H1 (cell line): ENCODE measurements around the gene PROSER2. TPM values are rescaled to one million over a fixed set of nuclear protein-coding genes. Genes with fewer than 3 reads are reported as not detected.

Experiments used
- CTCF ChIA-PET: fragments of 300-600 bp; sonication (Branson Sonifier 250); formaldehyde crosslinking; loops from one replicate; lab custom pipeline; 2021; ENCODE audit not compliant: partially characterized antibody; lab: Charles Lee
- POLR2A ChIA-PET: fragments of 300-600 bp; sonication (Branson Sonifier 250); formaldehyde crosslinking; loops from one replicate; lab custom pipeline; 2021; ENCODE audit warnings: inconsistent platforms; ENCODE audit not compliant: partially characterized antibody; lab: Charles Lee
- DNase-seq, 2 experiments: peaks; one replicate each; pipeline versions ENCODE4 v3.0.0 to v3.0.0-alpha.2; 2010 to 2022; ENCODE audit warnings: low spot score in 2 of 2, low read depth in 1 of 2, mixed read lengths in 1 of 2
- FAIRE-seq: peaks from 2 replicates; lab custom pipeline; 2011; peaks lifted over from hg19 to GRCh38; lab: Jason Lieb, UNC
- H2AFZ ChIP-seq: 2 replicates; pipeline ENCODE4 v1.8.1; 2012; ENCODE audit warnings: low read length, inconsistent platforms
- H2AK5ac ChIP-seq: 2 replicates; pipeline ENCODE4 v1.6.1; 2013; ENCODE audit warnings: low read depth, low read length
- H2BK120ac ChIP-seq: replicated peaks from 2 replicates; pipeline ENCODE3; 2013; ENCODE audit warnings: low read depth, low read length, inconsistent platforms
- H2BK12ac ChIP-seq: 2 replicates; pipeline ENCODE4 v1.6.1; 2013; ENCODE audit warnings: low read depth, low read length
- H2BK15ac ChIP-seq: 2 replicates; pipeline ENCODE4 v1.6.1; 2013; ENCODE audit warnings: low read length
- H2BK20ac ChIP-seq: 2 replicates; pipeline ENCODE4 v1.6.1; 2013; ENCODE audit warnings: low read length
- H2BK5ac ChIP-seq: 2 replicates; pipeline ENCODE4 v1.6.1; 2013; ENCODE audit warnings: low read depth, low read length
- H3K14ac ChIP-seq: 2 replicates; pipeline ENCODE4 v1.6.1; 2013; ENCODE audit warnings: inconsistent platforms; ENCODE audit not compliant: insufficient read length
- H3K18ac ChIP-seq: 2 replicates; pipeline ENCODE4 v1.6.1; 2013; ENCODE audit warnings: low read length; ENCODE audit errors: extremely low read depth
- H3K23ac ChIP-seq: 2 replicates; pipeline ENCODE4 v1.6.1; 2013; ENCODE audit warnings: inconsistent platforms; ENCODE audit not compliant: insufficient read length
- H3K23me2 ChIP-seq: 2 replicates; pipeline ENCODE4 v1.6.1; 2013; ENCODE audit warnings: low read depth, low read length
- H3K27ac ChIP-seq: 2 replicates; pipeline ENCODE4 v1.6.1; 2011; ENCODE audit warnings: low read depth, low read length, inconsistent platforms
- H3K27me3 ChIP-seq, 4 experiments: replicated peaks in 1 of 4; 1 replicate in 1 of 4; 2 replicates in 3 of 4; pipeline versions ENCODE4 v1.6.1 to v1.8.1; 2011 to 2013; ENCODE audit warnings: low read length in 3 of 4, mild to moderate bottlenecking in 3 of 4, inconsistent platforms in 2 of 4, mixed read lengths in 2 of 4, moderate library complexity in 1 of 4; ENCODE audit not compliant: control insufficient read depth in 3 of 4, insufficient read depth in 3 of 4; ENCODE audit errors: extremely low read depth in 1 of 4
- H3K36me3 ChIP-seq, 4 experiments: 2 replicates each; pipeline versions ENCODE4 v1.6.1 to v1.8.1; 2011 to 2013; ENCODE audit warnings: mild to moderate bottlenecking in 4 of 4, low read length in 3 of 4, moderate library complexity in 2 of 4, control low read depth in 1 of 4, inconsistent platforms in 1 of 4; ENCODE audit not compliant: insufficient read depth in 4 of 4, control insufficient read depth in 2 of 4
- H3K4ac ChIP-seq: replicated peaks from 2 replicates; pipeline ENCODE3; 2013; ENCODE audit warnings: low read length, low read depth, mixed read lengths, inconsistent platforms; ENCODE audit not compliant: insufficient read length
- H3K4me1 ChIP-seq, 4 experiments: replicated peaks in 1 of 4; 1 replicate in 1 of 4; 2 replicates in 3 of 4; pipeline versions ENCODE4 v1.6.1 to v1.8.1; 2011 to 2013; ENCODE audit warnings: low read length in 3 of 4, inconsistent platforms in 2 of 4, mixed read lengths in 1 of 4; ENCODE audit not compliant: insufficient read depth in 4 of 4, control insufficient read depth in 3 of 4
- H3K4me2 ChIP-seq, 2 experiments: 2 replicates each; pipeline versions ENCODE4 v1.6.1 to v1.8.1; 2011 to 2013; ENCODE audit warnings: low read depth in 2 of 2, low read length in 2 of 2, control low read depth in 1 of 2, inconsistent platforms in 1 of 2, mild to moderate bottlenecking in 1 of 2; ENCODE audit not compliant: insufficient read depth in 1 of 2
- H3K4me3 ChIP-seq, 4 experiments: fragments of 200-600, 300-600 bp in 1 of 4; sonication (generic), shearing (Covaris generic), sonication (Bioruptor Twin) in 1 of 4; 2 replicates each; pipeline versions ENCODE4 v1.5.1 to v1.8.1; 2011 to 2016; ENCODE audit warnings: low read length in 4 of 4, low read depth in 3 of 4, control low read depth in 2 of 4, inconsistent platforms in 2 of 4, mild to moderate bottlenecking in 2 of 4, mixed read lengths in 1 of 4, moderate library complexity in 1 of 4; ENCODE audit not compliant: insufficient read depth in 2 of 4; ENCODE audit errors: extremely low read depth in 1 of 4
- H3K56ac ChIP-seq: replicated peaks from 2 replicates; pipeline ENCODE3; 2013; ENCODE audit warnings: low read depth, mild to moderate bottlenecking, mixed read lengths, low read length, inconsistent platforms; ENCODE audit not compliant: insufficient read length
- H3K79me1 ChIP-seq: 2 replicates; pipeline ENCODE4 v1.6.1; 2013; ENCODE audit warnings: low read depth, low read length, control low read depth
- H3K79me2 ChIP-seq, 2 experiments: 2 replicates each; pipeline versions ENCODE4 v1.6.1 to v1.8.1; 2012 to 2013; ENCODE audit warnings: low read length in 2 of 2, mild to moderate bottlenecking in 2 of 2, inconsistent platforms in 1 of 2; ENCODE audit not compliant: insufficient read depth in 2 of 2, control insufficient read depth in 1 of 2
- H3K9ac ChIP-seq, 4 experiments: replicated peaks in 1 of 4; 1 replicate in 1 of 4; 2 replicates in 3 of 4; pipeline versions ENCODE4 v1.6.1 to v1.8.1; 2011 to 2013; ENCODE audit warnings: low read depth in 3 of 4, low read length in 3 of 4, control low read depth in 2 of 4, mild to moderate bottlenecking in 2 of 4, moderate library complexity in 2 of 4, inconsistent platforms in 1 of 4; ENCODE audit errors: extremely low read depth in 1 of 4
- H3K9me3 ChIP-seq, 2 experiments: 2 replicates each; pipeline versions ENCODE4 v1.6.1 to v1.8.1; 2012 to 2013; ENCODE audit warnings: mild to moderate bottlenecking in 2 of 2, moderate library complexity in 2 of 2, control low read depth in 1 of 2, inconsistent platforms in 1 of 2, low read depth in 1 of 2, low read length in 1 of 2, mixed read lengths in 1 of 2; ENCODE audit not compliant: insufficient read depth in 2 of 2
- H4K20me1 ChIP-seq, 2 experiments: replicated peaks in 1 of 2; 2 replicates each; pipeline versions ENCODE3 to v1.8.1; 2011 to 2013; ENCODE audit warnings: inconsistent platforms in 2 of 2, low read length in 2 of 2, mild to moderate bottlenecking in 1 of 2; ENCODE audit not compliant: insufficient read depth in 2 of 2, control insufficient read depth in 1 of 2
- H4K5ac ChIP-seq: 2 replicates; pipeline ENCODE4 v1.6.1; 2013; ENCODE audit warnings: low read length, low read depth, mixed read lengths, inconsistent platforms; ENCODE audit not compliant: insufficient read length
- H4K8ac ChIP-seq: 2 replicates; pipeline ENCODE4 v1.8.0; 2013; ENCODE audit warnings: mild to moderate bottlenecking, moderate library complexity, low read length, inconsistent platforms; ENCODE audit not compliant: insufficient read depth; ENCODE audit errors: extremely low read depth
- H4K91ac ChIP-seq: replicated peaks from 2 replicates; pipeline ENCODE3; 2013; ENCODE audit warnings: low read length, mixed read lengths, inconsistent platforms; ENCODE audit not compliant: insufficient read length
- BCL11A ChIP-seq, 2 experiments: IDR thresholded peaks; one replicate each; pipeline ENCODE4 v1.6.1; 2011; ENCODE audit warnings: low read depth in 2 of 2, low read length in 2 of 2, mild to moderate bottlenecking in 2 of 2
- CBX5 ChIP-seq: fragments of 300-800, 300-1000 bp; sonication (generic); IDR thresholded peaks from 2 replicates; pipeline ENCODE4 v1.7.1; 2016; ENCODE audit warnings: antibody characterized with exemption, low read length, low read depth
- CHD1 ChIP-seq: IDR thresholded peaks from 2 replicates; pipeline ENCODE4 v1.6.1; 2012; ENCODE audit warnings: low read depth, low read length, improper control_type of control experiment
- EP300 ChIP-seq, 2 experiments: IDR thresholded peaks; 1 replicate in 1 of 2; 2 replicates in 1 of 2; pipeline ENCODE4 v1.6.1; 2011 to 2012; ENCODE audit warnings: low read depth in 2 of 2, low read length in 2 of 2, mild to moderate bottlenecking in 2 of 2, borderline replicate concordance in 1 of 2, inconsistent platforms in 1 of 2, moderate library complexity in 1 of 2
- FOSL1 ChIP-seq: IDR thresholded peaks from 2 replicates; pipeline ENCODE4 v1.6.1; 2011; ENCODE audit warnings: mild to moderate bottlenecking, low read depth, low read length, moderate library complexity; ENCODE audit not compliant: insufficient read depth
- KDM1A ChIP-seq: fragments of 200-600, 300-600 bp; sonication (generic); IDR thresholded peaks from 2 replicates; pipeline ENCODE4 v1.7.1; 2016; ENCODE audit warnings: mild to moderate bottlenecking, low read length, borderline replicate concordance
- SP4 ChIP-seq: IDR thresholded peaks from 2 replicates; pipeline ENCODE4 v1.6.1; 2012; ENCODE audit warnings: low read length, inconsistent platforms
- SUZ12 ChIP-seq: fragments of 200-600 bp; sonication (generic); IDR thresholded peaks from 2 replicates; pipeline ENCODE4 v1.6.1; 2012; ENCODE audit warnings: mild to moderate bottlenecking, inconsistent platforms, low read length, moderate library complexity, mixed read lengths
- WGBS, 2 experiments: shearing (Covaris generic) in 1 of 2; methylation state at CpG; one replicate each; pipeline versions ENCODE4 v1.1.6 to v1.1.7; 2013 to 2015; ENCODE audit warnings: low lambda C conversion rate in 2 of 2, mixed read lengths in 2 of 2, inconsistent platforms in 1 of 2, low coverage in 1 of 2, missing lambda C conversion rate in 1 of 2; ENCODE audit not compliant: insufficient replicate concordance in 2 of 2, insufficient coverage in 1 of 2, insufficient read length in 1 of 2; ENCODE audit errors: extremely low coverage in 1 of 2, missing lambda C conversion rate in 1 of 2; 5-methylcytosine and 5-hydroxymethylcytosine counted together
- polyA plus RNA-seq, 7 experiments: library from polyadenylated mRNA; depleted of rRNA in 3 of 7; stranded (reverse) in 5 of 7; unstranded in 2 of 7; fragments of >200 nt in 5 of 7; fragments of 200-250 nt in 2 of 7; gene quantifications; 1 replicate in 5 of 7; 2 replicates in 1 of 7; 4 replicates in 1 of 7; pipeline versions ENCODE4 v1.2.1 to v1.2.3, GENCODE V29; 2011 to 2013; ENCODE audit warnings: missing spikeins in 2 of 7, mixed read lengths in 2 of 7
- total RNA-seq: library from RNA; stranded (reverse); fragmentation: NEBNext Ultra II Directional; extraction: Animal tissue kit (Norgen Biotek cat#: 25700); gene quantifications from 2 replicates; pipeline ENCODE4 v1.2.1, GENCODE V29; 2021
- TF ChIP-seq, protein P1 (sequence below): IDR thresholded peaks from 2 replicates; pipeline ENCODE4 v1.6.1; 2012; ENCODE audit warnings: low read length, inconsistent platforms
- TF ChIP-seq, protein P2 (sequence below): IDR thresholded peaks from 2 replicates; pipeline ENCODE4 v1.6.1; 2011; ENCODE audit warnings: low read length, improper control_type of control experiment

The PROSER2 gene
- total and polyA plus RNA-seq, 2 of the 8 experiments (the other 6 are each of a cell fraction or from before 2014, with no cell fraction given) = 3.9 to 13.7 TPM

DNA sequence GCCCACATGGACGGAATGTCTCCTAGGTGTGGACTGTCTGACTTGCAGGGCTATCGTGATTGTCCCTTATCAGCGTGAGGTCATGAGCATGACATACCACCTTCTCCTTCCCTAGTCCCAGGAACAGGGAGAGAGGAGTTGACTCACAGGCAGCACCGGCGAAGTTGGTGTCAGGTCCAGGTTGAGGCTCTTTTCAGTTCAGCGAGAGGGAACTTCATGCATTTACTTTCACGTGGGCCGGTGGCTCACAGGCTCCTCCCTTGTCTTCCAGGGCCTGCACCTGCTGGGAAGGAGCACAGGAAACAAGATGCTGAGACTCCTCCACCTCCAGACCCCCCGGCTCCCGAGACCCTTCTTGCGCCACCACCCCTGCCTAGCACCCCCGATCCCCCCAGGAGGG, 46.1 kb downstream of the PROSER2 start:
- DNase-seq (no peak), FAIRE-seq (no peak)
- H3K36me3 ChIP-seq = no peaks in the 10 kb centered on the region; a peak in 1 of 8 replicates
- H2AK5ac ChIP-seq = no peak overlapping the region
- H4K8ac ChIP-seq = peak overlapping the region; percentile 1; the same call in 1 of the 2 replicates
- H3K4me1 ChIP-seq = peaks cover 0 to 10% (median 3%) of the 10 kb centered on the region in 4 experiments; a peak in 5 of 7 replicates
- whole genome bisulfite sequencing, 2 experiments = 81% methylated on average over 8 of the region's 12 CpGs; no CpG with 5 or more reads in 1 of the 2 experiments
- POLR2A ChIA-PET = interaction anchor here (1.4 kb wide), 1 partner anchor 12 kb away, joined by 4 read pairs; no protein-coding TSS in a partner anchor
- no peaks in the 10 kb centered on the region for H3K9me3 ChIP-seq
- no peak overlapping the region for H3K18ac ChIP-seq
- CTCF ChIA-PET = interaction anchor here (2.3 kb wide), 1 partner anchor 10 kb away, joined by 11 read pairs; no protein-coding TSS in a partner anchor
- peak overlapping the region in 1 of 2 experiments; percentile 62; a peak in 1 of 4 replicates for H3K4me2 ChIP-seq
- no peak overlapping the region for H2BK12ac ChIP-seq
- no peaks in the 10 kb centered on the region for H3K23me2 ChIP-seq
- no peak overlapping the region for H2AFZ ChIP-seq
- H3K4ac ChIP-seq = no peak overlapping the region
- no peak overlapping the region for H3K56ac ChIP-seq
- H3K9ac ChIP-seq = no peak overlapping the region
- H3K23ac ChIP-seq = no peak overlapping the region
- H3K79me2 ChIP-seq = no peaks in the 10 kb centered on the region
- 0 out of 2 replicates have a peak overlapping the region, but pooled peaks have one; percentile 62 for H2BK15ac ChIP-seq
- peak overlapping the region in 1 of 4 experiments; percentile 45; a peak in 1 of 8 replicates for H3K4me3 ChIP-seq
- H3K27ac ChIP-seq = no peak overlapping the region
- H3K79me1 ChIP-seq = no peaks in the 10 kb centered on the region
- H4K20me1 ChIP-seq = no peaks in the 10 kb centered on the region
- H3K27me3 ChIP-seq = no peaks in the 10 kb centered on the region
- no peak overlapping the region for H2BK20ac ChIP-seq
- H2BK5ac ChIP-seq = no peak overlapping the region
- no peak overlapping the region for H4K91ac ChIP-seq
- H4K5ac ChIP-seq = no peak overlapping the region
- no peak overlapping the region for H3K14ac ChIP-seq
- H2BK120ac ChIP-seq = no peak overlapping the region
- TF ChIP-seq BCL11A (IDR thresholded peaks at IDR 0.05; ENCODE audit: low read depth in 2 of 2, low read length in 2 of 2) (no peak), CBX5 (no peak), EP300 (IDR thresholded peaks at IDR 0.05; ENCODE audit: borderline replicate concordance in 1 of 2, low read depth in 2 of 2, low read length in 2 of 2) (no peak), KDM1A (no peak), SP4 (no peak), SUZ12 (no peak), FOSL1 (no peak), CHD1 (no peak)
- TF ChIP-seq, protein P1, sequence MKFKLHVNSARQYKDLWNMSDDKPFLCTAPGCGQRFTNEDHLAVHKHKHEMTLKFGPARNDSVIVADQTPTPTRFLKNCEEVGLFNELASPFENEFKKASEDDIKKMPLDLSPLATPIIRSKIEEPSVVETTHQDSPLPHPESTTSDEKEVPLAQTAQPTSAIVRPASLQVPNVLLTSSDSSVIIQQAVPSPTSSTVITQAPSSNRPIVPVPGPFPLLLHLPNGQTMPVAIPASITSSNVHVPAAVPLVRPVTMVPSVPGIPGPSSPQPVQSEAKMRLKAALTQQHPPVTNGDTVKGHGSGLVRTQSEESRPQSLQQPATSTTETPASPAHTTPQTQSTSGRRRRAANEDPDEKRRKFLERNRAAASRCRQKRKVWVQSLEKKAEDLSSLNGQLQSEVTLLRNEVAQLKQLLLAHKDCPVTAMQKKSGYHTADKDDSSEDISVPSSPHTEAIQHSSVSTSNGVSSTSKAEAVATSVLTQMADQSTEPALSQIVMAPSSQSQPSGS = no peak
- TF ChIP-seq, protein P2, sequence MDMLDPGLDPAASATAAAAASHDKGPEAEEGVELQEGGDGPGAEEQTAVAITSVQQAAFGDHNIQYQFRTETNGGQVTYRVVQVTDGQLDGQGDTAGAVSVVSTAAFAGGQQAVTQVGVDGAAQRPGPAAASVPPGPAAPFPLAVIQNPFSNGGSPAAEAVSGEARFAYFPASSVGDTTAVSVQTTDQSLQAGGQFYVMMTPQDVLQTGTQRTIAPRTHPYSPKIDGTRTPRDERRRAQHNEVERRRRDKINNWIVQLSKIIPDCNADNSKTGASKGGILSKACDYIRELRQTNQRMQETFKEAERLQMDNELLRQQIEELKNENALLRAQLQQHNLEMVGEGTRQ = no peak
